Psoas muscle (tissue), 8 donors: ENCODE results near the gene RAB23. TPM values are rescaled to one million over a fixed set of nuclear protein-coding genes. Genes with fewer than 3 reads are reported as not detected.

ENCODE experiments used
- ATAC-seq, 4 donors: fragments of 200-7000 bp; cut with Tn5 transposase; one replicate each; pipeline ENCODE4 v1.9.1; 2020; ENCODE audit warnings: moderate library complexity in 3 of 4, mild to moderate bottlenecking in 2 of 4
- DNase-seq, 2 donors: peaks; one replicate each; pipeline ENCODE4 v3.0.0-alpha.2; 2020
- H3K27ac ChIP-seq: fragments of 200-600 bp; one replicate; pipeline ENCODE4 v1.8.0; 2022
- H3K27me3 ChIP-seq, 3 donors: fragments of 200-600 bp in 1 of 3; one replicate each; pipeline versions ENCODE4 v1.6.1 to v1.8.0; 2013 to 2022; ENCODE audit warnings: low read length in 2 of 3, mild to moderate bottlenecking in 2 of 3, moderate library complexity in 1 of 3; ENCODE audit not compliant: insufficient read depth in 3 of 3
- H3K36me3 ChIP-seq, 2 donors: fragments of 200-600 bp in 1 of 2; one replicate each; pipeline versions ENCODE4 v1.6.1 to v1.8.0; 2013 to 2022; ENCODE audit warnings: low read depth in 1 of 2, mild to moderate bottlenecking in 1 of 2, moderate library complexity in 1 of 2; ENCODE audit not compliant: insufficient read depth in 1 of 2
- H3K4me1 ChIP-seq: fragments of 200-600 bp; one replicate; pipeline ENCODE4 v1.8.0; 2022
- H3K4me3 ChIP-seq: fragments of 200-600 bp; one replicate; pipeline ENCODE4 v1.8.0; 2022; ENCODE audit warnings: mild to moderate bottlenecking
- H3K9me3 ChIP-seq: fragments of 200-600 bp; one replicate; pipeline ENCODE4 v1.8.0; 2022
- CTCF ChIP-seq: fragments of 200-600 bp; IDR thresholded peaks from one replicate; pipeline ENCODE4 v1.8.0; 2022; ENCODE audit warnings: antibody characterized with exemption
- WGBS, 3 donors: extraction: QIAGEN DNeasy Blood & Tissue Kit; methylation state at CpG; one replicate each; pipeline versions ENCODE4 v1.1.6 to v1.1.7; 2013; 5-methylcytosine and 5-hydroxymethylcytosine counted together
- intact Hi-C, 2 donors: fragments of 100-400 bp; cut with DNase I; formaldehyde crosslinking; loops; one replicate each; pipeline versions ENCODE4 v1.11.0 to v1.14.2; 2022
- polyA plus RNA-seq, 3 donors: library from polyadenylated mRNA; stranded (reverse); fragments of 200-250 nt; gene quantifications; one replicate each; pipeline ENCODE4 v1.2.3, GENCODE V29; 2013
- total RNA-seq, 4 donors: library from RNA; stranded (reverse); fragmentation: NEBNext Ultra II Directional in 2 of 4; extraction: Animal tissue kit (Norgen Biotek cat#: 25700) in 2 of 4; gene quantifications; one replicate each; pipeline versions ENCODE4 v1.2.1 to v1.2.4, GENCODE V29; 2021 to 2023
- donor health status: healthy with polysubstance abuse.
- donor health status: DM: no; HTN: no; CAD: no; lungs with moderate emphysema.
- donor health status: Bipolar disorder and iron deficiency.
- donor health status: healthy.
- donor health status: DM: yes; HTN: yes; CAD: no.
- donor health status: DM: no; HTN: no; CAD: no.
- donor health status: DM: no; HTN: no; CAD: no.
- donor health status: DM: yes; HTN: yes; CAD: no.

The RAB23 gene
- total and polyA plus RNA-seq, 7 donors = 3.9 to 14.1 (median 5.9) TPM

GRCh38 chr6:57193177-57193576 is 28.9 kb downstream of the RAB23 start:
- TF ChIP-seq CTCF = no peak
- DNase-seq = no peak
- intact Hi-C loops = loop anchor here in 1 of 2 donors (5.0 kb wide), 1 partner anchor 124 kb away; the partner anchor contains the start of gene PRIM2
- Histone ChIP-seq H3K4me1 (no peaks in the 10 kb centered on the region), H3K27me3 (no peaks in the 10 kb centered on the region), H3K4me3 (no peak overlapping the region), H3K9me3 (no peaks in the 10 kb centered on the region), H3K27ac (no peak overlapping the region), H3K36me3 (peaks cover 0 to 9% of the 10 kb centered on the region in 2 donors)
- no peak for ATAC-seq

GRCh38 chr6:57190140-57190539 is 32.0 kb downstream of the RAB23 start:
- ATAC-seq = peak in 1 of 4 donors; percentile 50
- peaks cover 0 to 24% of the 10 kb centered on the region in 2 donors for H3K36me3 ChIP-seq
- no peaks in the 10 kb centered on the region for H3K9me3 ChIP-seq
- peak; percentile 29 for TF ChIP-seq CTCF
- no peaks in the 10 kb centered on the region for H3K4me1 ChIP-seq
- intact Hi-C loops = loop anchor here in 1 of 2 donors (5.0 kb wide), 1 partner anchor 127 kb away; the partner anchor contains the start of gene PRIM2
- DNase-seq = no peak
- WGBS, 3 donors = 75 to 83% (median 77%) methylated on average over 2 of the region's 2 CpGs
- H3K27ac ChIP-seq = no peak overlapping the region
- H3K27me3 ChIP-seq = no peaks in the 10 kb centered on the region
- H3K4me3 ChIP-seq = no peak overlapping the region

GRCh38 chr6:57183336-57183735 is 38.8 kb downstream of the RAB23 start:
- intact Hi-C loops = loop anchor here in 1 of 2 donors (5.0 kb wide), 1 partner anchor 34 kb away; no protein-coding TSS in a partner anchor
- TF ChIP-seq CTCF = no peak
- DNase-seq = no peak

GRCh38 chr6:57182017-57182432 is 40.1 kb downstream of the RAB23 start:
- Histone ChIP-seq H3K27ac (peak overlapping the region; percentile 76), H3K4me1 (peaks cover 39% of the 10 kb centered on the region), H3K36me3 (peaks cover 0 to 36% of the 10 kb centered on the region in 2 donors), H3K9me3 (no peaks in the 10 kb centered on the region), H3K27me3 (no peaks in the 10 kb centered on the region), H3K4me3 (no peak overlapping the region)
- 24 to 52% (median 32%) methylated on average over 2 of the region's 2 CpGs for WGBS, 3 donors
- DNase-seq = no peak
- peak; percentile 66 to 83 (median 74) for ATAC-seq
- intact Hi-C loops = loop anchor here in 1 of 2 donors (5.0 kb wide), 1 partner anchor 35 kb away; no protein-coding TSS in a partner anchor
- TF ChIP-seq CTCF = no peak

More at GRCh38 chr6:57183336-57183735, 38.8 kb downstream of the RAB23 start:
- H3K27me3 ChIP-seq = no peaks in the 10 kb centered on the region
- H3K9me3 ChIP-seq = no peaks in the 10 kb centered on the region
- H3K4me3 ChIP-seq = no peak overlapping the region
- 79 to 86% (median 80%) methylated on average over 2 of the region's 2 CpGs for WGBS, 3 donors
- H3K4me1 ChIP-seq = peaks cover 27% of the 10 kb centered on the region
- ATAC-seq = no peak
- peak overlapping the region; percentile 76 for H3K27ac ChIP-seq
- H3K36me3 ChIP-seq = peaks cover 0 to 44% of the 10 kb centered on the region in 2 donors

GRCh38 chr6:57180596-57180995 is 41.5 kb downstream of the RAB23 start:
- no peak for ATAC-seq
- 69 to 90% (median 76%) methylated on average over 3 of the region's 3 CpGs for WGBS, 3 donors
- Histone ChIP-seq H3K27ac (peak overlapping the region; percentile 76), H3K4me1 (peaks cover 45% of the 10 kb centered on the region), H3K36me3 (peaks cover 0 to 35% of the 10 kb centered on the region in 2 donors), H3K9me3 (no peaks in the 10 kb centered on the region), H3K27me3 (no peaks in the 10 kb centered on the region), H3K4me3 (no peak overlapping the region)
- DNase-seq = no peak
- TF ChIP-seq CTCF = no peak
- intact Hi-C loops = loop anchor here in 1 of 2 donors (5.0 kb wide), 1 partner anchor 37 kb away; no protein-coding TSS in a partner anchor
